Midbrain (tissue), 1 donor: Measurements from ENCODE around the gene FAM234B.

ENCODE experiments used
- DNase-seq: peaks from one replicate; lab custom pipeline; 2025; lab: John Stamatoyannopoulos, UW

Gene FAM234B

GRCh38 chr12:13093191-13093847 is 49.1 kb downstream of the FAM234B start:
- no peak for DNase-seq

GRCh38 chr12:13093848-13094220 is 49.7 kb downstream of the FAM234B start:
- no peak for DNase-seq

- no peak for DNase-seq
These were observed 50.2 kb downstream of the FAM234B start for GRCh38 chr12:13094367-13094766.

- DNase-seq, result no peak
These were observed 51.2 kb downstream of the FAM234B start for GRCh38 chr12:13095266-13095995.

GRCh38 chr12:13097491-13098011 is 53.4 kb downstream of the FAM234B start:
- DNase-seq, result no peak

- DNase-seq, result no peak
These were observed 55.1 kb downstream of the FAM234B start for GRCh38 chr12:13099066-13099843.

GRCh38 chr12:13099844-13100604 is 55.8 kb downstream of the FAM234B start:
- no peak for DNase-seq

- DNase-seq, result peak; percentile 47
These were observed 56.4 kb downstream of the FAM234B start for GRCh38 chr12:13100605-13100881.

- peak; percentile 76 for DNase-seq
These were observed 56.9 kb downstream of the FAM234B start for GRCh38 chr12:13100882-13101769.

- DNase-seq, result no peak
These were observed 57.7 kb downstream of the FAM234B start for GRCh38 chr12:13101821-13102375.

- peak; percentile 72 for DNase-seq
These were observed 58.4 kb downstream of the FAM234B start for GRCh38 chr12:13102461-13103195.

- DNase-seq, result no peak
These were observed 59.3 kb downstream of the FAM234B start, which contains the start of gene GSG1 for GRCh38 chr12:13103391-13104033. GSG1 (minus strand) TSS chr12:13103667; CDS start chr12:13103512, 155 bp downstream.

- no peak for DNase-seq
These were observed 60.2 kb downstream of the FAM234B start for GRCh38 chr12:13104409-13104808.

- no peak for DNase-seq
These were observed 61.6 kb downstream of the FAM234B start for GRCh38 chr12:13105781-13106180.

- DNase-seq, result no peak
These were observed 62.5 kb downstream of the FAM234B start for GRCh38 chr12:13106666-13107065.

- no peak for DNase-seq
These were observed 68.8 kb downstream of the FAM234B start for GRCh38 chr12:13112968-13113367.

GRCh38 chr12:13114251-13115052 is 70.3 kb downstream of the FAM234B start:
- DNase-seq, result no peak

- no peak for DNase-seq
These were observed 72.1 kb downstream of the FAM234B start for GRCh38 chr12:13116259-13116658.

GRCh38 chr12:13117029-13117428 is 72.8 kb downstream of the FAM234B start:
- no peak for DNase-seq
